ENCODE data around the gene DDX4.

The DDX4 gene

GRCh38 chr5:55855509-55855908 lies 117.6 kb downstream of the DDX4 start:
- TF ChIP-seq CTCF (IDR thresholded peaks at IDR 0.05), result no peak
- DNase-seq (ENCODE audit: low spot score), result no peak
- H3K4me3 ChIP-seq, result no peak overlapping the region
- no peak overlapping the region for H3K27ac ChIP-seq

GRCh38 chr5:55856516-55857246 lies 118.8 kb downstream of the DDX4 start:
- Histone ChIP-seq H3K27ac (no peak overlapping the region), H3K4me3 (no peak overlapping the region)
- TF ChIP-seq CTCF (IDR thresholded peaks at IDR 0.05), result no peak
- no peak for DNase-seq (ENCODE audit: low spot score)

GRCh38 chr5:55857247-55857640 lies 119.4 kb downstream of the DDX4 start:
- no peak for DNase-seq (ENCODE audit: low spot score)
- no peak overlapping the region for H3K4me3 ChIP-seq
- no peak overlapping the region for H3K27ac ChIP-seq
- no peak for TF ChIP-seq CTCF (IDR thresholded peaks at IDR 0.05)

- Histone ChIP-seq H3K4me3 (no peak overlapping the region), H3K27ac (no peak overlapping the region)
- TF ChIP-seq CTCF (IDR thresholded peaks at IDR 0.05), result no peak
- no peak for DNase-seq (ENCODE audit: low spot score)
Measured at GRCh38 chr5:55858104-55858503, 120.2 kb downstream of the DDX4 start.

GRCh38 chr5:55860288-55860687 lies 122.4 kb downstream of the DDX4 start:
- no peak for TF ChIP-seq CTCF (IDR thresholded peaks at IDR 0.05)
- Histone ChIP-seq H3K27ac (no peak overlapping the region), H3K4me3 (no peak overlapping the region)
- no peak for DNase-seq (ENCODE audit: low spot score)

- TF ChIP-seq CTCF (IDR thresholded peaks at IDR 0.05), result no peak
- no peak for DNase-seq (ENCODE audit: low spot score)
- no peak overlapping the region for H3K27ac ChIP-seq
Measured at GRCh38 chr5:55860709-55861108, 122.8 kb downstream of the DDX4 start.

More at GRCh38 chr5:55860709-55861108, 122.8 kb downstream of the DDX4 start:
- H3K4me3 ChIP-seq, result no peak overlapping the region

All from coronary artery (tissue), 2 donors.